ENCODE measurements around the gene CCDC85B. TPM values are rescaled to one million over a fixed set of nuclear protein-coding genes. Genes with fewer than 3 reads are reported as not detected.

Gene CCDC85B
- total and polyA plus RNA-seq, 2 of the 13 experiments (the other 11 are each of a cell fraction or from before 2014, with no cell fraction given), result 8.2 to 19.5 TPM

DNA sequence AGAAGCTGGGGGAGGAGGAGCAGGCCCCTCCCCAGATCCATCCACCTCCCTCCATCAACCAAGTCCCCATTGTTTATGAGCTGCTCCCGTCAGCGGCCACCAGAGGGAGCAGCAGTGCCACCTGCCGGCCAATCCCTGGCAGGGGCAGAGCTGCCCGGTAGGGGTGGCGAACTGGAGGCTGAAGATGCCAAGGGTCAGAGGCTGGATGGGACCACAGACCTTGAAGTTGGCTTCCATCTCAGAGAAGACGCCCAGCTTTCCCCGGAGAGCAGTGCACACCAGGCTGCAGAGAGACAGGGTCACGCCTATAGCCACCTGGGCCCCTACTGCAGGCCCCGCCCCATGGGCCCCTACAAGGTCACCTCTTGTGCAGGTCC, 5.8 kb upstream of the CCDC85B start (continued):
- TF ChIP-seq GABPA (IDR thresholded peaks at IDR 0.05; ENCODE audit: low read depth, low read length), result no peak
- peak; percentile 52; the same call in 1 of the 2 replicates for TF ChIP-seq GABPA (CRISPR knock-in tag; IDR thresholded peaks at IDR 0.05; ENCODE audit: low read depth)
- TF ChIP-seq ZNF282 (IDR thresholded peaks at IDR 0.05; ENCODE audit: partially characterized antibody), result no peak
- TF ChIP-seq, protein P1, sequence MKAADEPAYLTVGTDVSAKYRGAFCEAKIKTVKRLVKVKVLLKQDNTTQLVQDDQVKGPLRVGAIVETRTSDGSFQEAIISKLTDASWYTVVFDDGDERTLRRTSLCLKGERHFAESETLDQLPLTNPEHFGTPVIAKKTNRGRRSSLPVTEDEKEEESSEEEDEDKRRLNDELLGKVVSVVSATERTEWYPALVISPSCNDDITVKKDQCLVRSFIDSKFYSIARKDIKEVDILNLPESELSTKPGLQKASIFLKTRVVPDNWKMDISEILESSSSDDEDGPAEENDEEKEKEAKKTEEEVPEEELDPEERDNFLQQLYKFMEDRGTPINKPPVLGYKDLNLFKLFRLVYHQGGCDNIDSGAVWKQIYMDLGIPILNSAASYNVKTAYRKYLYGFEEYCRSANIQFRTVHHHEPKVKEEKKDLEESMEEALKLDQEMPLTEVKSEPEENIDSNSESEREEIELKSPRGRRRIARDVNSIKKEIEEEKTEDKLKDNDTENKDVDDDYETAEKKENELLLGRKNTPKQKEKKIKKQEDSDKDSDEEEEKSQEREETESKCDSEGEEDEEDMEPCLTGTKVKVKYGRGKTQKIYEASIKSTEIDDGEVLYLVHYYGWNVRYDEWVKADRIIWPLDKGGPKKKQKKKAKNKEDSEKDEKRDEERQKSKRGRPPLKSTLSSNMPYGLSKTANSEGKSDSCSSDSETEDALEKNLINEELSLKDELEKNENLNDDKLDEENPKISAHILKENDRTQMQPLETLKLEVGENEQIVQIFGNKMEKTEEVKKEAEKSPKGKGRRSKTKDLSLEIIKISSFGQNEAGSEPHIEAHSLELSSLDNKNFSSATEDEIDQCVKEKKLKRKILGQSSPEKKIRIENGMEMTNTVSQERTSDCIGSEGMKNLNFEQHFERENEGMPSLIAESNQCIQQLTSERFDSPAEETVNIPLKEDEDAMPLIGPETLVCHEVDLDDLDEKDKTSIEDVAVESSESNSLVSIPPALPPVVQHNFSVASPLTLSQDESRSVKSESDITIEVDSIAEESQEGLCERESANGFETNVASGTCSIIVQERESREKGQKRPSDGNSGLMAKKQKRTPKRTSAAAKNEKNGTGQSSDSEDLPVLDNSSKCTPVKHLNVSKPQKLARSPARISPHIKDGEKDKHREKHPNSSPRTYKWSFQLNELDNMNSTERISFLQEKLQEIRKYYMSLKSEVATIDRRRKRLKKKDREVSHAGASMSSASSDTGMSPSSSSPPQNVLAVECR (CRISPR knock-in tag; IDR thresholded peaks at IDR 0.05; ENCODE audit: borderline replicate concordance), result peak; percentile 37; the same call in 1 of the 2 replicates
- no peak for TF ChIP-seq ZNF605 (CRISPR knock-in tag; IDR thresholded peaks at IDR 0.05)
- TF ChIP-seq HNF4G (IDR thresholded peaks at IDR 0.05; ENCODE audit: borderline replicate concordance, low read depth, low read length), result no peak
- TF ChIP-seq HNF4G (CRISPR knock-in tag; IDR thresholded peaks at IDR 0.05; ENCODE audit: borderline replicate concordance, low read depth), result no peak
- TF ChIP-seq ZNF768 (CRISPR knock-in tag; IDR thresholded peaks at IDR 0.05), result no peak
- no peak for TF ChIP-seq SIX1 (CRISPR knock-in tag; IDR thresholded peaks at IDR 0.05; ENCODE audit: borderline replicate concordance)
- TF ChIP-seq, protein P2, sequence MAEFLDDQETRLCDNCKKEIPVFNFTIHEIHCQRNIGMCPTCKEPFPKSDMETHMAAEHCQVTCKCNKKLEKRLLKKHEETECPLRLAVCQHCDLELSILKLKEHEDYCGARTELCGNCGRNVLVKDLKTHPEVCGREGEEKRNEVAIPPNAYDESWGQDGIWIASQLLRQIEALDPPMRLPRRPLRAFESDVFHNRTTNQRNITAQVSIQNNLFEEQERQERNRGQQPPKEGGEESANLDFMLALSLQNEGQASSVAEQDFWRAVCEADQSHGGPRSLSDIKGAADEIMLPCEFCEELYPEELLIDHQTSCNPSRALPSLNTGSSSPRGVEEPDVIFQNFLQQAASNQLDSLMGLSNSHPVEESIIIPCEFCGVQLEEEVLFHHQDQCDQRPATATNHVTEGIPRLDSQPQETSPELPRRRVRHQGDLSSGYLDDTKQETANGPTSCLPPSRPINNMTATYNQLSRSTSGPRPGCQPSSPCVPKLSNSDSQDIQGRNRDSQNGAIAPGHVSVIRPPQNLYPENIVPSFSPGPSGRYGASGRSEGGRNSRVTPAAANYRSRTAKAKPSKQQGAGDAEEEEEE (CRISPR knock-in tag; IDR thresholded peaks at IDR 0.05; ENCODE audit: borderline replicate concordance), result no peak
- no peak for TF ChIP-seq CENPT (CRISPR knock-in tag; IDR thresholded peaks at IDR 0.05; ENCODE audit: low read depth)
- no peak for TF ChIP-seq PAF1 (CRISPR knock-in tag; IDR thresholded peaks at IDR 0.05)
- TF ChIP-seq JUND (CRISPR knock-in tag; IDR thresholded peaks at IDR 0.05), result no peak
- TF ChIP-seq ZBTB7B (CRISPR knock-in tag; IDR thresholded peaks at IDR 0.05), result no peak
- no peak for TF ChIP-seq TSC22D2 (CRISPR knock-in tag; IDR thresholded peaks at IDR 0.05; ENCODE audit: borderline replicate concordance)
- TF ChIP-seq PAX8 (CRISPR knock-in tag; IDR thresholded peaks at IDR 0.05; ENCODE audit: borderline replicate concordance), result no peak
- TF ChIP-seq POGZ (CRISPR knock-in tag; IDR thresholded peaks at IDR 0.05), result no peak
- no peak for TF ChIP-seq SRF (IDR thresholded peaks at IDR 0.05; ENCODE audit: low read depth, low read length)
- TF ChIP-seq, protein P3, sequence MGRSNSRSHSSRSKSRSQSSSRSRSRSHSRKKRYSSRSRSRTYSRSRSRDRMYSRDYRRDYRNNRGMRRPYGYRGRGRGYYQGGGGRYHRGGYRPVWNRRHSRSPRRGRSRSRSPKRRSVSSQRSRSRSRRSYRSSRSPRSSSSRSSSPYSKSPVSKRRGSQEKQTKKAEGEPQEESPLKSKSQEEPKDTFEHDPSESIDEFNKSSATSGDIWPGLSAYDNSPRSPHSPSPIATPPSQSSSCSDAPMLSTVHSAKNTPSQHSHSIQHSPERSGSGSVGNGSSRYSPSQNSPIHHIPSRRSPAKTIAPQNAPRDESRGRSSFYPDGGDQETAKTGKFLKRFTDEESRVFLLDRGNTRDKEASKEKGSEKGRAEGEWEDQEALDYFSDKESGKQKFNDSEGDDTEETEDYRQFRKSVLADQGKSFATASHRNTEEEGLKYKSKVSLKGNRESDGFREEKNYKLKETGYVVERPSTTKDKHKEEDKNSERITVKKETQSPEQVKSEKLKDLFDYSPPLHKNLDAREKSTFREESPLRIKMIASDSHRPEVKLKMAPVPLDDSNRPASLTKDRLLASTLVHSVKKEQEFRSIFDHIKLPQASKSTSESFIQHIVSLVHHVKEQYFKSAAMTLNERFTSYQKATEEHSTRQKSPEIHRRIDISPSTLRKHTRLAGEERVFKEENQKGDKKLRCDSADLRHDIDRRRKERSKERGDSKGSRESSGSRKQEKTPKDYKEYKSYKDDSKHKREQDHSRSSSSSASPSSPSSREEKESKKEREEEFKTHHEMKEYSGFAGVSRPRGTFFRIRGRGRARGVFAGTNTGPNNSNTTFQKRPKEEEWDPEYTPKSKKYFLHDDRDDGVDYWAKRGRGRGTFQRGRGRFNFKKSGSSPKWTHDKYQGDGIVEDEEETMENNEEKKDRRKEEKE (IDR thresholded peaks at IDR 0.05), result no peak
- no peak for TF ChIP-seq ZNF432 (CRISPR knock-in tag; IDR thresholded peaks at IDR 0.05; ENCODE audit: borderline replicate concordance)
- TF ChIP-seq MIER2 (CRISPR knock-in tag; IDR thresholded peaks at IDR 0.05), result 0 out of 2 replicates have a peak, but pooled peaks have one; percentile 33
- no peak for TF ChIP-seq FOXP1 (IDR thresholded peaks at IDR 0.05)
- TF ChIP-seq FOXP1 (CRISPR knock-in tag; IDR thresholded peaks at IDR 0.05), result no peak
- no peak for TF ChIP-seq NFYB (CRISPR knock-in tag; IDR thresholded peaks at IDR 0.05)
- no peak for TF ChIP-seq RARG (CRISPR knock-in tag; IDR thresholded peaks at IDR 0.05; ENCODE audit: low read depth)

Measured in HepG2 (cell line).